ENCODE data around the gene CAPN13. TPM values are rescaled to one million over a fixed set of nuclear protein-coding genes. Genes with fewer than 3 reads are reported as not detected.

The CAPN13 gene
- total and polyA plus RNA-seq, 2 experiments from 2014 or later = 0.50 to 0.94 TPM

- TF ChIP-seq POLR2AphosphoS5 (IDR thresholded peaks at IDR 0.05; ENCODE audit: low read depth) (no peak), NANOG (IDR thresholded peaks at IDR 0.05; ENCODE audit: borderline replicate concordance) (no peak), ZNF114 (CRISPR knock-in tag; IDR thresholded peaks at IDR 0.05) (no peak), EZH2 (IDR thresholded peaks at IDR 0.05; ENCODE audit: low read depth, unreplicated experiment) (no peak), STAT1 (IDR thresholded peaks at IDR 0.05; ENCODE audit: unreplicated experiment) (no peak), JUNB (IDR thresholded peaks at IDR 0.05; ENCODE audit: unreplicated experiment) (no peak)
- H3K4me1 ChIP-seq (ENCODE audit: insufficient read depth) = no peaks in the 10 kb centered on the region
- no peaks in the 10 kb centered on the region for H4K20me1 ChIP-seq (replicated peaks; ENCODE audit: insufficient read depth)
- no peaks in the 10 kb centered on the region for H3K36me3 ChIP-seq (ENCODE audit: insufficient read depth)
- no peaks in the 10 kb centered on the region for H3F3A ChIP-seq (replicated peaks; ENCODE audit: low read depth)
- ATAC-seq (no peak), DNase-seq (ENCODE audit: low spot score) (no peak)
- no peak overlapping the region for H3K27ac ChIP-seq (ENCODE audit: low read depth)
- no peak overlapping the region for H3K4me2 ChIP-seq
- 0 out of 2 replicates have a peak, but pooled peaks cover 3% of the 10 kb centered on the region for H3K9me2 ChIP-seq (ENCODE audit: insufficient read depth)
- Mint-ChIP-seq H3K36me3 (ENCODE audit: low read depth) (no peaks in the 10 kb centered on the region; the same call in 2 of the 3 replicates), H3K27ac (no peak overlapping the region), H3K9me3 (no peaks in the 10 kb centered on the region), H3K4me3 (no peak overlapping the region), H3K27me3 (ENCODE audit: insufficient read depth, low read depth, poor library complexity) (no peaks in the 10 kb centered on the region), H3K4me1 (peaks cover 2% of the 10 kb centered on the region; the same call in 1 of the 3 replicates)
- H3K4me3 ChIP-seq = no peak overlapping the region
- H3K27me3 ChIP-seq (ENCODE audit: insufficient read depth) = no peaks in the 10 kb centered on the region
- H3K79me2 ChIP-seq (replicated peaks; ENCODE audit: insufficient read depth) = no peaks in the 10 kb centered on the region
- H2AFZ ChIP-seq = no peak overlapping the region
Measured at GRCh38 chr2:30741576-30741975, 65.7 kb downstream of the CAPN13 start.

DNA sequence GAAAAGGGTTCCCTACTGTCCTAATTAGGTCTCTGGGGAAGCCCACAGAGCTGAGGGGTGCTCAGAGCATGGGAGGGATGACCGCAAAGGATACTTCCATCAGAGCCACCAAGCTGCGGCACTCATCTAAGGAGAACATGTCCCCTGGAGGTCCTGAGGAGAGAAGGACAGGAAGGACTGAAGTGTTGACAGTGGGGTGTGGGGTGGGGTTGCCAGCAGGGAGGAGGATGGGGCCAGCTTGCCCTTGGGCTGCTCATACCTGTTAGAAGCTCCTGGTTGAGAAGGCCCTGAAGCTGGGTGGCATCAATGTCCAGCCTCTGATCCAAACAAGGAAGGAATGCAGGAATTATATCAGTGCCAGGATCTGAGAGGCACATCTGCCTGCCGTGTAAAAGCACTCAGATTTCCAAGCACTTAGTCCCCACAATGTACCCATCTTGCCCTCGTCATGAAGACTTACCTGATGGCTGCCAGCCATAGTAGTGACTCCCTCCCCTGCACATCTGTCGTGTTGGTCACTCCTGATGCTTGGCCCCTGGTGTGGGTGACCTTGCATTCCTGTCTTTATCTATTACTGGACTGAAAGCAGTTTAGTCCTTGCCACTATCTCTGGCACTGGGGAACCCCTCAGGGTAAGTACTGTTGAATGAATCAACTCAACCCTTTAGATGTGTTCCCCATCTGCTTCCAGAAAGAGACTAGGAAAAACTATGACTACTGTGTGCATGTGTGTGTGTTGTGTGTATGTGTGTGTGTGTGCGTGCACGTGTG is 68.9 kb downstream of the CAPN13 start:
- H4K20me1 ChIP-seq (replicated peaks; ENCODE audit: insufficient read depth) = no peaks in the 10 kb centered on the region
- H3K27ac Mint-ChIP-seq = no peak overlapping the region; the same call in 1 of the 2 replicates
- H3K4me3 ChIP-seq = no peak overlapping the region
- ATAC-seq (no peak), DNase-seq (ENCODE audit: low spot score) (no peak)
- H3K27me3 Mint-ChIP-seq (ENCODE audit: insufficient read depth, low read depth, poor library complexity) = peaks cover under 1% of the 10 kb centered on the region
- no peak overlapping the region for H3K27ac ChIP-seq (ENCODE audit: low read depth)
- H3F3A ChIP-seq (replicated peaks; ENCODE audit: low read depth) = no peaks in the 10 kb centered on the region
- peaks cover 10% of the 10 kb centered on the region; the same call in 2 of the 3 replicates for H3K4me1 Mint-ChIP-seq
- H3K4me2 ChIP-seq = no peak overlapping the region
- H3K9me3 Mint-ChIP-seq = no peaks in the 10 kb centered on the region
- H3K9me2 ChIP-seq (ENCODE audit: insufficient read depth) = 0 out of 2 replicates have a peak, but pooled peaks cover 3% of the 10 kb centered on the region
- no peaks in the 10 kb centered on the region for H3K79me2 ChIP-seq (replicated peaks; ENCODE audit: insufficient read depth)
- H3K36me3 Mint-ChIP-seq (ENCODE audit: low read depth) = no peaks in the 10 kb centered on the region
- no peaks in the 10 kb centered on the region for H3K36me3 ChIP-seq (ENCODE audit: insufficient read depth)
- H2AFZ ChIP-seq = no peak overlapping the region
- H3K4me1 ChIP-seq (ENCODE audit: insufficient read depth) = no peaks in the 10 kb centered on the region
- H3K27me3 ChIP-seq (ENCODE audit: insufficient read depth) = no peaks in the 10 kb centered on the region
- H3K4me3 Mint-ChIP-seq = no peak overlapping the region
- TF ChIP-seq ZNF114 (CRISPR knock-in tag; IDR thresholded peaks at IDR 0.05) (no peak), ZNF331 (CRISPR knock-in tag; IDR thresholded peaks at IDR 0.05; ENCODE audit: low read depth) (no peak), CREB1 (CRISPR knock-in tag; IDR thresholded peaks at IDR 0.05; ENCODE audit: low read depth) (no peak), EZH2phosphoT487 (IDR thresholded peaks at IDR 0.05; ENCODE audit: unreplicated experiment) (no peak), JUNB (IDR thresholded peaks at IDR 0.05; ENCODE audit: unreplicated experiment) (no peak), CTCF (conservative IDR thresholded peaks at IDR 0.05; ENCODE audit: low read depth in 2 of 2) (no peak), STAT1 (IDR thresholded peaks at IDR 0.05; ENCODE audit: unreplicated experiment) (no peak), NANOG (IDR thresholded peaks at IDR 0.05; ENCODE audit: borderline replicate concordance) (no peak)
- TF ChIP-seq, protein P1, sequence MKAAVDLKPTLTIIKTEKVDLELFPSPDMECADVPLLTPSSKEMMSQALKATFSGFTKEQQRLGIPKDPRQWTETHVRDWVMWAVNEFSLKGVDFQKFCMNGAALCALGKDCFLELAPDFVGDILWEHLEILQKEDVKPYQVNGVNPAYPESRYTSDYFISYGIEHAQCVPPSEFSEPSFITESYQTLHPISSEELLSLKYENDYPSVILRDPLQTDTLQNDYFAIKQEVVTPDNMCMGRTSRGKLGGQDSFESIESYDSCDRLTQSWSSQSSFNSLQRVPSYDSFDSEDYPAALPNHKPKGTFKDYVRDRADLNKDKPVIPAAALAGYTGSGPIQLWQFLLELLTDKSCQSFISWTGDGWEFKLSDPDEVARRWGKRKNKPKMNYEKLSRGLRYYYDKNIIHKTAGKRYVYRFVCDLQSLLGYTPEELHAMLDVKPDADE (IDR thresholded peaks at IDR 0.05) = no peak
- TF ChIP-seq, protein P2, sequence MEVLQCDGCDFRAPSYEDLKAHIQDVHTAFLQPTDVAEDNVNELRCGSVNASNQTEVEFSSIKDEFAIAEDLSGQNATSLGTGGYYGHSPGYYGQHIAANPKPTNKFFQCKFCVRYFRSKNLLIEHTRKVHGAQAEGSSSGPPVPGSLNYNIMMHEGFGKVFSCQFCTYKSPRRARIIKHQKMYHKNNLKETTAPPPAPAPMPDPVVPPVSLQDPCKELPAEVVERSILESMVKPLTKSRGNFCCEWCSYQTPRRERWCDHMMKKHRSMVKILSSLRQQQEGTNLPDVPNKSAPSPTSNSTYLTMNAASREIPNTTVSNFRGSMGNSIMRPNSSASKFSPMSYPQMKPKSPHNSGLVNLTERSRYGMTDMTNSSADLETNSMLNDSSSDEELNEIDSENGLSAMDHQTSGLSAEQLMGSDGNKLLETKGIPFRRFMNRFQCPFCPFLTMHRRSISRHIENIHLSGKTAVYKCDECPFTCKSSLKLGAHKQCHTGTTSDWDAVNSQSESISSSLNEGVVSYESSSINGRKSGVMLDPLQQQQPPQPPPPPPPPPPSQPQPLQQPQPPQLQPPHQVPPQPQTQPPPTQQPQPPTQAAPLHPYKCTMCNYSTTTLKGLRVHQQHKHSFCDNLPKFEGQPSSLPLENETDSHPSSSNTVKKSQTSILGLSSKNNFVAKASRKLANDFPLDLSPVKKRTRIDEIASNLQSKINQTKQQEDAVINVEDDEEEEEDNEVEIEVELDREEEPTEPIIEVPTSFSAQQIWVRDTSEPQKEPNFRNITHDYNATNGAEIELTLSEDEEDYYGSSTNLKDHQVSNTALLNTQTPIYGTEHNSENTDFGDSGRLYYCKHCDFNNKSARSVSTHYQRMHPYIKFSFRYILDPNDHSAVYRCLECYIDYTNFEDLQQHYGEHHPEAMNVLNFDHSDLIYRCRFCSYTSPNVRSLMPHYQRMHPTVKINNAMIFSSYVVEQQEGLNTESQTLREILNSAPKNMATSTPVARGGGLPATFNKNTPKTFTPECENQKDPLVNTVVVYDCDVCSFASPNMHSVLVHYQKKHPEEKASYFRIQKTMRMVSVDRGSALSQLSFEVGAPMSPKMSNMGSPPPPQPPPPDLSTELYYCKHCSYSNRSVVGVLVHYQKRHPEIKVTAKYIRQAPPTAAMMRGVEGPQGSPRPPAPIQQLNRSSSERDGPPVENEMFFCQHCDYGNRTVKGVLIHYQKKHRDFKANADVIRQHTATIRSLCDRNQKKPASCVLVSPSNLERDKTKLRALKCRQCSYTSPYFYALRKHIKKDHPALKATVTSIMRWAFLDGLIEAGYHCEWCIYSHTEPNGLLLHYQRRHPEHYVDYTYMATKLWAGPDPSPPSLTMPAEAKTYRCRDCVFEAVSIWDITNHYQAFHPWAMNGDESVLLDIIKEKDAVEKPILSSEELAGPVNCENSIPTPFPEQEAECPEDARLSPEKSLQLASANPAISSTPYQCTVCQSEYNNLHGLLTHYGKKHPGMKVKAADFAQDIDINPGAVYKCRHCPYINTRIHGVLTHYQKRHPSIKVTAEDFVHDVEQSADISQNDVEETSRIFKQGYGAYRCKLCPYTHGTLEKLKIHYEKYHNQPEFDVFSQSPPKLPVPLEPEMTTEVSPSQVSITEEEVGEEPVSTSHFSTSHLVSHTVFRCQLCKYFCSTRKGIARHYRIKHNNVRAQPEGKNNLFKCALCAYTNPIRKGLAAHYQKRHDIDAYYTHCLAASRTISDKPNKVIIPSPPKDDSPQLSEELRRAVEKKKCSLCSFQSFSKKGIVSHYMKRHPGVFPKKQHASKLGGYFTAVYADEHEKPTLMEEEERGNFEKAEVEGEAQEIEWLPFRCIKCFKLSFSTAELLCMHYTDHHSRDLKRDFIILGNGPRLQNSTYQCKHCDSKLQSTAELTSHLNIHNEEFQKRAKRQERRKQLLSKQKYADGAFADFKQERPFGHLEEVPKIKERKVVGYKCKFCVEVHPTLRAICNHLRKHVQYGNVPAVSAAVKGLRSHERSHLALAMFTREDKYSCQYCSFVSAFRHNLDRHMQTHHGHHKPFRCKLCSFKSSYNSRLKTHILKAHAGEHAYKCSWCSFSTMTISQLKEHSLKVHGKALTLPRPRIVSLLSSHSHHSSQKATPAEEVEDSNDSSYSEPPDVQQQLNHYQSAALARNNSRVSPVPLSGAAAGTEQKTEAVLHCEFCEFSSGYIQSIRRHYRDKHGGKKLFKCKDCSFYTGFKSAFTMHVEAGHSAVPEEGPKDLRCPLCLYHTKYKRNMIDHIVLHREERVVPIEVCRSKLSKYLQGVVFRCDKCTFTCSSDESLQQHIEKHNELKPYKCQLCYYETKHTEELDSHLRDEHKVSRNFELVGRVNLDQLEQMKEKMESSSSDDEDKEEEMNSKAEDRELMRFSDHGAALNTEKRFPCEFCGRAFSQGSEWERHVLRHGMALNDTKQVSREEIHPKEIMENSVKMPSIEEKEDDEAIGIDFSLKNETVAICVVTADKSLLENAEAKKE (CRISPR knock-in tag; IDR thresholded peaks at IDR 0.05) = no peak
